GM21367 (cell line): Measurements from ENCODE around the gene CDKN2A.

Experiments
- ATAC-seq: cut with Tn5 transposase; IDR thresholded peaks from one replicate; pipeline ENCODE4 v1.9.1; 2021; ENCODE audit not compliant: unreplicated experiment

CDKN2A gene

DNA sequence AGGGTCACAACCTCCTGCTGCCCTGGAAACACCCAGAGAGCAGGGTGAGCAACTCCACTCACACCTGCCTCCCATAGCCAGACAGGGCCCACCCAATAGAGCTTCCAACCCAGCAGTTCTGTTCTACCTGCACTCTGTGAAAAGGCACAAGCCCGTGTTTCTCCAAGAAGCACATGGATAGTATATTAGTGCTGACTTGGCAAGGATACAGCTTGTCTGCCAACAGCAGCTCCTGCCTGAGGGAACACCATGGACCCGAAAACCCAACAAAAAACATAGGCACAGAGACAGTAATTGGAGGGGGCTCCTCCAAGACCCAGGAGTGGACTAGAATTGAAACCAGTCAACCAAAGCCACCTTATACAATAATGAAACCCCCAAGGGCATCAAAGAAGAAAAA, 48.6 kb downstream of the CDKN2A start:
- no peak for ATAC-seq

DNA sequence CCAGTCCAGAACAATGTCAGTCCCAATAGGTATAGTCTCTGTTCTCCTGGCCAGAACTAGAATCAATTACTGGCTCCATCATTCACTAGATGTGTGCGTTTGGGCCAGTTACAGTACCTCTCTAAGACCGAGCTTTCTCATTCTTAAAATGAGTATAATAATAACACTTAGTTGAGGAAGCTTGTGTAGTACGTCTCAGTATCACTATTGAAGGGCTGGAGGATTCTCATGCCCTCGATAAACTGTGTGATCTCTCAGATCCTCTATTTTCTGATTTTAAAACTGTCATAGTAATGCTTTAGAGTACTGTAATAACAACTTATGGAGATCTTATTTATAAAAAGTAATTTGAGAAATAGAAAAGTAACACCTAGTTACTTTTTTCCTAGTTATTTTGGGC, 50.7 kb downstream of the CDKN2A start:
- ATAC-seq: no peak

DNA sequence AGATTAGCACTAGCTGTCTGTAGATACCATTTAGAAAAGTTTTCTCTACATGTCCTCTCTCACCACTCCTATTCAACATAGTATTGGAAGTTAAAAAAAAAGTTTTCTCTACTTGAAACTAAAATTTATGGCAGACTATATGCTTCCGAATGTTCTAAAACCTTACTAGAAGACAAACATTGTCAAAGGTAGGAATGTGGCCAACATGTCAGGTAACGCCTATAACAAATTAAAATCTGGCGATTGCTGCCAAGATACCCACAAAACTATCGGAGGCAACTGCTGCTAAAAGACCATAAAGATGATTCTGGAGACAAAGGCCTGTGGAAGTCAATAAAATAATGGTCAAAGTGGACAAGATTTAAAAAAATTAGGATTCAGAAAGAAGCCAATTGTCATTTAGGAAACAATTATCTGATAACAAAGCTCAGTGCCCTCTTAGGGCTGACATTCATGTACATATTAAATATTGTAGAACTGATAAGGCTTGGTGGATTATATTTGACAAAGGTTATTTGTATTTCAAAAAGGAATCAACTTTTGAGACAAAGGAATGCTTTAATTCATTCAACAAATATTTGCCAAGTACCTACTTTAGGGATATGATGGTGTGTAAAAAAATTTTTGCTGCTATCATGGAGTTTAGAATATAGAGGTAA, 52.7 kb downstream of the CDKN2A start:
- ATAC-seq: no peak

DNA sequence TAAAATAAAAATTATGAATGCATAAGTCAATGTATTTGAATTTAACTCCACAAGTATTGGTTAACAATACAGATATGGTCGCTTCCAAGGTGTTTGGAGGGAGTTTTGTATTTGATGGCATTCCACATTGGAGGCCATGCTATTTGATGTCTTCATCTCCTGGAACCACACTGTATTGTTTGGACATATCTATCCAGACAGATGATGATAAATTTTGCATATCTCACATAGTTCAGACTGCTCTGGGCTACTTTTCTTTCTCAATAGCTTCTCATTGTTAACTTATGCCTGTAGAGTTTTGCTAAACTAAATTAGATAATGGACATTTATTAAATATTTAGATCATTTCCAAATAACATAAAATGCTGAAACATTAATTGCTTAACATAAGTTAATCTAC, 58.0 kb downstream of the CDKN2A start:
- no peak for ATAC-seq

DNA sequence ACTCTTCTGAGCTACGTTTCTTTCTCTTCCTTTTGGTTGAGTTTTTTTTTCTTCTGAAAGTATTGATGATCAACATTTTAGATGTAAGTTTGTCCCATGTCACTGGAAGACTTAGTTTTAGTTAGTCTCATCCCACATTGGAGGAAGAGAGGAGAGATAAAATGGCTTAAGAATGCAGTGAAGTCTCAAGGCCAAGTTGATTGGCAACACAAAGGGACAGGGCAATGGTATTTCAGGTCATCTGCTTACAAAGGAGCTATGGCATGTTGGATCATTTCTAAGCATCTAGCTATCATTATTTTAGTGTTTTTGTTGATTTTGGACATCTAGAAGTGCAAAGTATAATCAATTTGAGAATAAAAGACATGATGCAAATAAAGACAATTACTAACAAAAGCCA, 58.6 kb downstream of the CDKN2A start:
- ATAC-seq: no peak

DNA sequence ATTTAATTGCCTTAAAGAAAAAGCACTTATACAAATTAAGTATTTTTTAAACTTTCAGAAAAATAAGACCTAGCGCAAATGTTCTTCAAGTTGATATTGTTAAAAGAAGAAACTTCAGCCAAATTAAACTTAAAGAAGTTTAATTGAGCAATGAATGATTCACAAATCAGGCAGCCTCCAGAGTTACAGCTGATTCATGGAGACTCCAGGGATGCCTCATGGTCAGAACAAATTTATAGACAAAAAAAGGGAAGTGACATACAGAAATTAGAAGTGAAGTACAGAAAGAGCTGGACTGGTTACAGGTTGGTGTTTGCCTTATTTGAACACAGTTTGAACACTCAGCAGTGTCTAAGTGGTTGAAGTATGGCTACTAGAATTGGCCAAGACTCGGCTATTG, 60.3 kb downstream of the CDKN2A start:
- no peak for ATAC-seq

DNA sequence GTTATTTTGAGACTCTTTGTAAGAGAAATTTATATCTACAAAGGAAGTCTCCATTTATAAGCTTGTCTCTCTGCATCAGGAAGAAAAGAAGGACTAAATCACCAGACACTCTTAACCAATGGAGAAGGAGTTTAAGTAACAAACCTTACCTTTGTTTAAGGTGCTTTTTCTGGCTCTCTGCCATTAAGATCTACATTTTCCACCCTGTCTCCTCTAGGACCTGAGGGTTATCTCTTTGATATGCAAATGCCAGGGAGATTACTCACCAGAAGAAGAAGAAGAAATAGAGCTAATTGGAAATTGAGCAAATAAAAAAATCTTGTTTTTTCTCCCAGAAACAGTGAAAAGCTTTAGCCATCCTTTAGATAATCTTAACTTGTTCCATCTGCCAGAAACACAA, 60.9 kb downstream of the CDKN2A start:
- ATAC-seq: no peak

DNA sequence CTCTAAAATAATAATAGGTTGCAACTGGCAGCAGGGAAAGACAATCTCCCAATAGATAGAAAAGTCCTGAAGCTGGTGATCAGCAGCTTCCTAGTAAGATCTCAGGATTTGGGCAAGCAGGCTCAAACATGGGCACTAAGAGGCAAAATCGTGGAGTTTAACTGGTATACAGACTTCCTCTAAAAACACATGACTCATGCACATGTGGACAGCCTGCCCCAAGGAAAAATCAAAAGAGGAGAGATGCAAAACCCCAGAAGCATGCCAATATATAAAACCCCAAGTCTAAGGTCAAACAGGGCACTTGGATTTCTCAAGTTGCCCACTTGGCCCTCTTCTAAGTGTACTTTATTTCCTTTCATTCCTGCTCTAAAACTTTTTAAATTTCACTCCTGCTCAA, 62.8 kb downstream of the CDKN2A start:
- no peak for ATAC-seq

DNA sequence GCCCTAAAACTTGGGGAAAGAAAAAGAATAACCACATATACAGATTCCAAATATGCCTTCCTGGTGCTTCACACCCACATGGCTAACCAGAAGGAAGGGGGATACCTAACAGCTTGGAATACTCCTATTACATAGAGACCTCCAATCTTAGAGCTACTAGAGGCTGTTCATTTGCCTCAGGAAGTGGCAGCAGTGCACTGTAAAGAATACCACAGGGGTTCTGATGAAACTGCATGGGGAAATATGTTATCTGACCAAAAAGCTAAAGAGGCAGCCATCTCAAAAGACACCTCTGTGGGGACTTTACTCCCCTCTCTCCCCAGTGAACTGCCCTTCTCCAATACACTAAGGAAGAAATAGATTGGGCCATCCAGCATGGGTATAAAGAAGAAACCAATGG, 66.4 kb downstream of the CDKN2A start:
- ATAC-seq: no peak

DNA sequence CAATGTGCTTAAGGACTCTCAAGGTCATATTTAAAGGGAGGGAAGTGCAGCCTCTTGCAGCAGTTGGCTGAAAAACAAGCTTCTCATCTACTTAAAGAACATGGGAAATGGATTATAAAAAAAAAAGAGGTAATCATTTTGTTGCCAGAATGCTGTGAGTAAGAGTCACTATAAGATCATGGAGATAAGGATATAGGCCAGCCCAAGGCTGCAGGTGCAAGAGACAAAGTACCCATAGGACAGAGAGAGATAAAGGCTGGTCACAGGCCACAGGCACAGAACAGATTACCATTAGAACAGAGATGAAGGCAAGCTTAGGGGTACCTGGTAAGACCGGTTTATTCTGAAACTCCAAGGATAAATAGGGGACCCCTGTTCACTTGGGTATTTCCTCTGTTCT, 70.5 kb downstream of the CDKN2A start:
- no peak for ATAC-seq

DNA sequence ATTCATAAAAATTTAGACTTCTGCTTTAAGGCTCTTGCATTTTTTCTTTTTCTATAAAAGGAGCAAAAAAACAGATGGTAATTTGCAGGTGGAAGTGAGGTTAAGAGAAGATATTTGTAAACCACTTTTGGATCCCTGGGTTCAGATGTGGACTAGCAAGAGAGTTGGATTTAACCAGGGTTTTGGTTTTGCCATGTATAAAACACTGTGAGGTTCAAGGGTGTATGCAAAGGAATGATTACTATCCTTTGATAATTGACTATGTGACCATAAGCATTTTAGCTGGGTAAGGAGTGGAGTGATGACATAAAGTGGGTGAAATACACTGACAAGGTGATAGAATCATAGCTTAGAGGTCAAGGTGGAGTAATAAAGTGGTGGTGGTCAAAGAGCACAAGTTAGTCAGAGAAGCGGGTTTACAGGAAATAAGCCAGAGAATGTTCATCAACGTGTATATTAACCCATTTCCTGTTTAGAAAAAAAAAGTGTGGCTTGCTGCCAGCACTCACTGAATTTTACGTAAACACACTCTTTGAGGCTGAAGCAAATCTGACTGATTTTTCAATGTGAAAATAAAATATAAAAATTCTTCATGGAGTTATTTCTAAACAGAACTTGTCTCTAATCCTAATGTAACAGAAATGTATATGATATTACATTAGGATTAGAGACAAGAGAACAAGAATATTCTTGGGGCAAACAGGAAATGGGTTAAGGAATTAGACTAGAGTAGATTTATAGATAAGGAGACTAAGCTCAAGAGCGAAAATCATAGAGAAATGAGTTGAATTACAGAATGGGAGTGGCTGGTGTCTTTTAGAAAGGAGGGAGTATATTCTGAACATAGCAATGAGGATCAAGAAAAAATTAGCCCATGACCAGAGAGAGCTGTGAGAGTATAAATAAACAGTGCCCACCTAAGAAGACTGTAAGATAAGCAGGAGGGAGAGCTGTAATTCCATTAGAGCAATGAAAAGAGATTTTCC, 74.5 kb downstream of the CDKN2A start:
- peak; percentile 80 for ATAC-seq
